Fibroblast of skin of left biceps (primary cell): ENCODE measurements around the gene HINT1.

ENCODE experiments used
- DNase-seq, 2 experiments: peaks; one replicate each; pipeline ENCODE4 v3.0.0-alpha.2; 2013; ENCODE audit warnings: low read depth in 2 of 2

The HINT1 gene

GRCh38 chr5:131109540-131110255 is 55.4 kb downstream of the HINT1 start:
- DNase-seq, result peak in 1 of 2 experiments; percentile 11
